ENCODE data around the gene LDB2. TPM values are rescaled to one million over a fixed set of nuclear protein-coding genes. Genes with fewer than 3 reads are reported as not detected.
"Not testable (repeated sequence)": the region's sequence is repeated elsewhere in the genome, so short reads cannot be mapped to it uniquely, and the experiment has no call there.

LDB2 gene
- total and polyA plus RNA-seq, 2 donors (not counting 1 experiment from before 2014, with no cell fraction given) = not detected

DNA sequence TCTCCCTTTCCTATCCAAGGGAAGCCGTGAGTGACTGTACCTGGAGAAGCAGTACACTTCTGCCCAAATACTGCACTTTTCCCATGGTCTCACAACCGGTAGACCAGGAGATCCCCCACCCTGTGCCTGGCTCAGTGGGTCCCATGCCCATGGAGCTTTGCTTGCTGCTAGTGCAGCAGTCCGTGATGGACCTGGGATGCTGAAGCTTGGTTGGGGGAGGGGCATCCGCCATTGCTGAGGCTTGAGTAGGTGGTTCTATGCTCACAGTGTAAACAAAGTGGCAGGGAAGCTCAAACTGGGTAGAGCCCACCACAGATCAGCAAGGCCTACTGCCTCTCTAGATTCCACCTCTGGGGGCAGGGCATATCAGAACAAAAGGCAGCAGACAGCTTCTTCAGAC lies 269.6 kb downstream of the LDB2 start:
- H3K9me3 ChIP-seq (ENCODE audit: control extremely low read depth in 1 of 3, control insufficient read depth in 2 of 3, insufficient read depth in 1 of 3, low read length in 2 of 3); H3K4me2 ChIP-seq (replicated peaks; ENCODE audit: low read depth, low read length, poor library complexity, severe bottlenecking); H3K27me3 ChIP-seq (replicated peaks in 1 of 4; ENCODE audit: control extremely low read depth in 1 of 4, control insufficient read depth in 3 of 4, insufficient read depth in 4 of 4, low read length in 3 of 4); CTCF ChIA-PET; H3K27ac ChIP-seq (ENCODE audit: low read length in 2 of 2); H3K79me2 ChIP-seq (ENCODE audit: control insufficient read depth, insufficient read depth, low read length); H3K27me3 Mint-ChIP-seq; H3K9ac ChIP-seq (ENCODE audit: low read length); H3K9me3 Mint-ChIP-seq (ENCODE audit: insufficient read depth); ATAC-seq (ENCODE audit: low read depth); H3K27ac Mint-ChIP-seq; H3K4me1 ChIP-seq (ENCODE audit: control insufficient read depth in 2 of 2, insufficient read depth in 2 of 2, low read length in 2 of 2); H3K4me3 Mint-ChIP-seq; intact Hi-C loops (cut with micrococcal nuclease); H3K4me3 ChIP-seq (ENCODE audit: control extremely low read depth in 1 of 5, extremely low read depth in 1 of 5, insufficient read depth in 1 of 5, low read depth in 2 of 5, low read length in 4 of 5); H3K4me1 Mint-ChIP-seq; H2AFZ ChIP-seq (ENCODE audit: insufficient read depth, low read depth, low read length, poor library complexity, severe bottlenecking); POLR2A ChIA-PET; H3K36me3 ChIP-seq (replicated peaks in 1 of 2; ENCODE audit: control extremely low read depth in 1 of 2, control insufficient read depth in 1 of 2, extremely low read depth in 1 of 2, insufficient read depth in 2 of 2, low read length in 1 of 2); DNase-seq; H4K20me1 ChIP-seq (ENCODE audit: control insufficient read depth, insufficient read depth, low read length, poor library complexity, severe bottlenecking): not testable (repeated sequence)
- WGBS (ENCODE audit: insufficient coverage) = 84% methylated on average over 4 of the region's 4 CpGs

DNA sequence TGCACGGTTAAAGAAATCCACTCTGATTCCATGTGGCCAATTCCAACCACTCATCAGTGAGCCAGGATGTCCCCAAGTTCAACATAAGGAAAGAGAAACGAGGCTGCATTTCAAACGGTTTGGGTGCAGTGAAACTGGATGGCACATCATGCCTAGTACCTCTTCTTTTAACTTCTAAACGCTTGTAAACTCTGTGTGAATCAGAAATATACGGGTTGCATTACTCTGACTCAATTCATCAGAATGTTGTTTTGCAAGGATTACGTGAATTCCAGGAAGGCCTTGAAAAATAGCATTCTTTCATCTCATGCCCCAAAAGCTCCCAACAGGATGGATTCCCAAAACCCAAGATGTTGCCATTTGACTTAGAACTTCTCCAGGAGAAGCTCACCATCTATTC lies 270.4 kb downstream of the LDB2 start:
- intact Hi-C loops (cut with micrococcal nuclease) = no loop called here
- Mint-ChIP-seq H3K27ac (no peak overlapping the region), H3K4me3 (no peak overlapping the region), H3K9me3 (ENCODE audit: insufficient read depth) (peaks cover 2% of the 10 kb centered on the region), H3K27me3 (no peaks in the 10 kb centered on the region), H3K4me1 (no peaks in the 10 kb centered on the region)
- no peak overlapping the region for H3K4me3 ChIP-seq (ENCODE audit: control extremely low read depth in 1 of 5, extremely low read depth in 1 of 5, insufficient read depth in 1 of 5, low read depth in 2 of 5, low read length in 4 of 5)
- H3K4me1 ChIP-seq (ENCODE audit: control insufficient read depth in 2 of 2, insufficient read depth in 2 of 2, low read length in 2 of 2) = no peaks in the 10 kb centered on the region
- no peak overlapping the region for H3K4me2 ChIP-seq (replicated peaks; ENCODE audit: low read depth, low read length, poor library complexity, severe bottlenecking)
- H3K36me3 ChIP-seq (replicated peaks in 1 of 2; ENCODE audit: control extremely low read depth in 1 of 2, control insufficient read depth in 1 of 2, extremely low read depth in 1 of 2, insufficient read depth in 2 of 2, low read length in 1 of 2) = no peaks in the 10 kb centered on the region
- WGBS (ENCODE audit: insufficient coverage) = 73% methylated on average over 6 of the region's 6 CpGs
- no peak for DNase-seq
- H3K79me2 ChIP-seq (ENCODE audit: control insufficient read depth, insufficient read depth, low read length) = no peaks in the 10 kb centered on the region
- TF ChIP-seq, protein P1, sequence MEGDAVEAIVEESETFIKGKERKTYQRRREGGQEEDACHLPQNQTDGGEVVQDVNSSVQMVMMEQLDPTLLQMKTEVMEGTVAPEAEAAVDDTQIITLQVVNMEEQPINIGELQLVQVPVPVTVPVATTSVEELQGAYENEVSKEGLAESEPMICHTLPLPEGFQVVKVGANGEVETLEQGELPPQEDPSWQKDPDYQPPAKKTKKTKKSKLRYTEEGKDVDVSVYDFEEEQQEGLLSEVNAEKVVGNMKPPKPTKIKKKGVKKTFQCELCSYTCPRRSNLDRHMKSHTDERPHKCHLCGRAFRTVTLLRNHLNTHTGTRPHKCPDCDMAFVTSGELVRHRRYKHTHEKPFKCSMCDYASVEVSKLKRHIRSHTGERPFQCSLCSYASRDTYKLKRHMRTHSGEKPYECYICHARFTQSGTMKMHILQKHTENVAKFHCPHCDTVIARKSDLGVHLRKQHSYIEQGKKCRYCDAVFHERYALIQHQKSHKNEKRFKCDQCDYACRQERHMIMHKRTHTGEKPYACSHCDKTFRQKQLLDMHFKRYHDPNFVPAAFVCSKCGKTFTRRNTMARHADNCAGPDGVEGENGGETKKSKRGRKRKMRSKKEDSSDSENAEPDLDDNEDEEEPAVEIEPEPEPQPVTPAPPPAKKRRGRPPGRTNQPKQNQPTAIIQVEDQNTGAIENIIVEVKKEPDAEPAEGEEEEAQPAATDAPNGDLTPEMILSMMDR (IDR thresholded peaks at IDR 0.05) = no peak
- TF ChIP-seq EZH2 (IDR thresholded peaks at IDR 0.05; ENCODE audit: borderline replicate concordance, insufficient read depth, low read depth, low read length, poor library complexity, severe bottlenecking) = no peak
- no peak overlapping the region for H3K27ac ChIP-seq (ENCODE audit: low read length in 2 of 2)
- ATAC-seq (ENCODE audit: low read depth) = no peak
- no peaks in the 10 kb centered on the region for H3K9me3 ChIP-seq (ENCODE audit: control extremely low read depth in 1 of 3, control insufficient read depth in 2 of 3, insufficient read depth in 1 of 3, low read length in 2 of 3)
- no peak overlapping the region for H3K9ac ChIP-seq (ENCODE audit: low read length)
- H2AFZ ChIP-seq (ENCODE audit: insufficient read depth, low read depth, low read length, poor library complexity, severe bottlenecking) = no peak overlapping the region
- no peaks in the 10 kb centered on the region for H4K20me1 ChIP-seq (ENCODE audit: control insufficient read depth, insufficient read depth, low read length, poor library complexity, severe bottlenecking)
- CTCF ChIA-PET = no interaction called here
- POLR2A ChIA-PET = no interaction called here
- H3K27me3 ChIP-seq (replicated peaks in 1 of 4; ENCODE audit: control extremely low read depth in 1 of 4, control insufficient read depth in 3 of 4, insufficient read depth in 4 of 4, low read length in 3 of 4) = no peaks in the 10 kb centered on the region
